Endothelial cell of umbilical vein (primary cell): ENCODE measurements around the gene ASIC4.

ENCODE experiments used
- CTCF ChIP-seq, 2 donors: IDR thresholded peaks; 1 replicate in 1 of 2; 2 replicates in 1 of 2; pipeline ENCODE4 v1.5.1; 2011; ENCODE audit warnings: low read length in 2 of 2, mild to moderate bottlenecking in 2 of 2, moderate library complexity in 2 of 2, control low read depth in 1 of 2, inconsistent platforms in 1 of 2, low read depth in 1 of 2; ENCODE audit not compliant: insufficient read depth in 1 of 2; ENCODE audit errors: extremely low read depth in 1 of 2
- EZH2 ChIP-seq: IDR thresholded peaks from 2 replicates; pipeline ENCODE4 v1.6.1; 2012; ENCODE audit warnings: borderline replicate concordance, low read depth, mild to moderate bottlenecking, moderate library complexity, low read length, inconsistent platforms; ENCODE audit not compliant: severe bottlenecking
- POLR2A ChIP-seq: IDR thresholded peaks from 2 replicates; pipeline ENCODE4 v1.6.1; 2012; ENCODE audit warnings: low read depth, mild to moderate bottlenecking, control low read depth, low read length
- POLR2AphosphoS5 ChIP-seq: IDR thresholded peaks from 2 replicates; pipeline ENCODE4 v1.6.1; 2012; ENCODE audit warnings: low read depth, mild to moderate bottlenecking, control low read depth, low read length, moderate library complexity; ENCODE audit not compliant: insufficient read depth

GRCh38 chr2:219510512-219511135 lies 3.7 kb upstream of the ASIC4 start:
- TF ChIP-seq CTCF (IDR thresholded peaks at IDR 0.05; ENCODE audit: extremely low read depth in 1 of 2, insufficient read depth in 1 of 2, low read depth in 1 of 2, low read length in 2 of 2) (no peak), POLR2A (no peak), EZH2 (no peak), POLR2AphosphoS5 (no peak)
